HCT116 (cell line): ENCODE results near the gene IKZF3. TPM values are rescaled to one million over a fixed set of nuclear protein-coding genes. Genes with fewer than 3 reads are reported as not detected.
A peak's percentile ranks its signal among the peaks of the same experiment; 100 is the strongest.

Experiments
- ATAC-seq: fragments of 200-7000 bp; cut with Tn5 transposase; 2 replicates; pipeline ENCODE4 v1.9.1; 2020; ENCODE audit warnings: mild to moderate bottlenecking, moderate library complexity
- BruUV-seq: library from RNA; stranded (reverse); fragments of 400-500 nt; replicated peaks from 2 replicates; lab custom pipeline; 2021; lab: Mats Ljungman, UMichigan
- CTCF ChIA-PET: fragments of 300-600 bp; sonication (Branson Sonifier 250); formaldehyde crosslinking; loops from one replicate; lab custom pipeline; 2021; ENCODE audit warnings: antibody characterized with exemption; lab: Charles Lee
- POLR2A ChIA-PET: fragments of 300-600, 350-600 bp; sonication (Branson Sonifier 250); formaldehyde crosslinking; loops from one replicate; lab custom pipeline; 2021; ENCODE audit warnings: antibody characterized with exemption; lab: Charles Lee
- RAD21 ChIA-PET, 2 experiments: fragments of 300-600 bp; sonication (Branson Sonifier 250); formaldehyde crosslinking; loops; one replicate each; lab custom pipeline; 2023; ENCODE audit warnings: low total read pairs in 2 of 2; ENCODE audit not compliant: uncharacterized antibody in 2 of 2, unreplicated experiment in 2 of 2, low non-redundant PET in 1 of 2; lab: Charles Lee
- DNase-seq: peaks from one replicate; pipeline ENCODE4 v3.0.0-alpha.2; 2010; ENCODE audit warnings: low read depth, low spot score
- H2AFZ ChIP-seq: fragments of 200-600 bp; shearing (Covaris generic), sonication (generic); 2 replicates; pipeline ENCODE4 v1.6.1; 2017; ENCODE audit warnings: low read depth, mixed run types, mixed read lengths, antibody characterized with exemption, low read length; ENCODE audit not compliant: poor library complexity, severe bottlenecking
- H3K27ac ChIP-seq: 2 replicates; pipeline ENCODE4 v1.5.1; 2012; ENCODE audit warnings: low read depth, low read length
- H3K27me3 ChIP-seq: fragments of 200-600 bp; sonication (generic); 2 replicates; pipeline ENCODE4 v1.6.1; 2016; ENCODE audit warnings: mixed run types, low read length, mixed read lengths; ENCODE audit not compliant: insufficient read depth
- H3K36me3 ChIP-seq, 2 experiments: fragments of 200-500 bp in 1 of 2; fragments of 200-600 bp in 1 of 2; sonication (Bioruptor generic) in 1 of 2; sonication (generic) in 1 of 2; 2 replicates each; pipeline versions ENCODE4 v1.5.1 to v1.6.1; 2014 to 2016; ENCODE audit warnings: low read length in 2 of 2, inconsistent platforms in 1 of 2, mixed read lengths in 1 of 2, mixed run types in 1 of 2; ENCODE audit not compliant: insufficient read depth in 2 of 2, control insufficient read depth in 1 of 2
- H3K4me1 ChIP-seq, 2 experiments: fragments of 200-600 bp in 1 of 2; sonication (generic) in 1 of 2; 2 replicates each; pipeline versions ENCODE4 v1.5.1 to v1.6.1; 2012 to 2017; ENCODE audit warnings: low read length in 2 of 2, inconsistent platforms in 1 of 2, mild to moderate bottlenecking in 1 of 2, mixed read lengths in 1 of 2, mixed run types in 1 of 2, moderate library complexity in 1 of 2; ENCODE audit not compliant: insufficient read depth in 2 of 2, control insufficient read depth in 1 of 2
- H3K4me2 ChIP-seq: fragments of 200-600 bp; sonication (generic); 2 replicates; pipeline ENCODE4 v1.6.1; 2017; ENCODE audit warnings: mixed run types, low read length, mixed read lengths
- H3K4me3 ChIP-seq, 2 experiments: fragments of 200-600 bp in 1 of 2; sonication (generic) in 1 of 2; replicated peaks in 1 of 2; 2 replicates each; pipeline ENCODE4 v1.5.1; 2011 to 2016; ENCODE audit warnings: low read length in 2 of 2, control low read depth in 1 of 2, low read depth in 1 of 2, mild to moderate bottlenecking in 1 of 2, mixed read lengths in 1 of 2, mixed run types in 1 of 2
- H3K79me2 ChIP-seq: fragments of 200-600 bp; sonication (generic); 2 replicates; pipeline ENCODE4 v1.6.1; 2017; ENCODE audit warnings: mild to moderate bottlenecking, mixed run types, low read length, moderate library complexity, mixed read lengths; ENCODE audit not compliant: insufficient read depth
- H3K9ac ChIP-seq: fragments of 200-600 bp; sonication (generic); 2 replicates; pipeline ENCODE4 v1.6.1; 2016; ENCODE audit warnings: low read length, mixed read lengths
- H3K9me2 ChIP-seq: fragments of 200-600 bp; sonication (generic), shearing (Covaris generic); 2 replicates; pipeline ENCODE4 v1.6.1; 2017; ENCODE audit warnings: mixed run types, mild to moderate bottlenecking, moderate library complexity; ENCODE audit not compliant: insufficient read depth
- H3K9me3 ChIP-seq, 2 experiments: fragments of 200-500 bp in 1 of 2; fragments of 200-600 bp in 1 of 2; sonication (Bioruptor generic) in 1 of 2; sonication (generic) in 1 of 2; 2 replicates each; pipeline ENCODE4 v1.6.1; 2014 to 2017; ENCODE audit warnings: low read length in 2 of 2, mixed read lengths in 2 of 2, inconsistent platforms in 1 of 2, low read depth in 1 of 2, mild to moderate bottlenecking in 1 of 2, mixed run types in 1 of 2, moderate library complexity in 1 of 2; ENCODE audit not compliant: control insufficient read depth in 1 of 2, insufficient read depth in 1 of 2
- H4K20me1 ChIP-seq: fragments of 200-600 bp; sonication (generic), shearing (Covaris generic); 2 replicates; pipeline ENCODE4 v1.6.1; 2017; ENCODE audit warnings: mixed run types, mild to moderate bottlenecking, moderate library complexity; ENCODE audit not compliant: insufficient read depth
- JUND ChIP-seq: IDR thresholded peaks from 2 replicates; pipeline ENCODE4 v1.6.1; 2012
- RAD21 ChIP-seq: IDR thresholded peaks from 2 replicates; pipeline ENCODE4 v1.6.1; 2012; ENCODE audit warnings: low read depth, mild to moderate bottlenecking
- YY1 ChIP-seq: IDR thresholded peaks from 2 replicates; pipeline ENCODE4 v1.6.1; 2011; ENCODE audit warnings: low read length, low read depth, moderate library complexity, mild to moderate bottlenecking; ENCODE audit not compliant: insufficient replicate concordance; ENCODE audit errors: extremely low read depth
- ZBTB33 ChIP-seq: IDR thresholded peaks from 2 replicates; pipeline ENCODE4 v1.6.1; 2011; ENCODE audit warnings: mild to moderate bottlenecking, low read length, moderate library complexity; ENCODE audit not compliant: insufficient replicate concordance; ENCODE audit errors: extremely low read depth
- intact Hi-C: fragments of 100-400 bp; cut with micrococcal nuclease; formaldehyde crosslinking; loops from 2 replicates; pipeline ENCODE4 v1.10.0; 2022
- total RNA-seq: library from RNA; stranded (reverse); gene quantifications from one replicate; pipeline ENCODE4 v1.2.1, GENCODE V29; 2021; ENCODE audit not compliant: unreplicated experiment

The IKZF3 gene
- total RNA-seq, 1 experiment from 2014 or later, result 0.30 TPM

GRCh38 chr17:39820541-39820940 lies 43.6 kb downstream of the IKZF3 start:
- Histone ChIP-seq H2AFZ (no peak overlapping the region), H3K79me2 (no peaks in the 10 kb centered on the region), H3K4me3 (no peak overlapping the region), H3K9me3 (no peaks in the 10 kb centered on the region; a peak in 2 of 4 replicates), H3K27ac (no peak overlapping the region), H3K4me2 (no peak overlapping the region), H4K20me1 (no peaks in the 10 kb centered on the region), H3K27me3 (no peaks in the 10 kb centered on the region), H3K9ac (no peak overlapping the region), H3K4me1 (no peaks in the 10 kb centered on the region)
- ATAC-seq (no peak), DNase-seq (no peak)
- intact Hi-C loops, result no loop called here
- ChIA-PET CTCF (no interaction called here), POLR2A (no interaction called here)
- no TSS peak for BruUV-seq
- peak; percentile 19; the same call in 1 of the 2 replicates for TF ChIP-seq RAD21
- TF ChIP-seq YY1, result no peak
- TF ChIP-seq, all 23 proteins: peak for 1
- Histone ChIP-seq H3K36me3 (no peaks in the 10 kb centered on the region), H3K9me2 (no peaks in the 10 kb centered on the region)
- RAD21 ChIA-PET, result no interaction called here

GRCh38 chr17:39818358-39819000 lies 45.6 kb downstream of the IKZF3 start:
- H3K4me3 ChIP-seq, result no peak overlapping the region
- H3K36me3 ChIP-seq, result no peaks in the 10 kb centered on the region
- ChIA-PET RAD21 (no interaction called here), CTCF (no interaction called here), POLR2A (no interaction called here)
- DNase-seq (no peak), ATAC-seq (no peak)
- no peaks in the 10 kb centered on the region for H3K4me1 ChIP-seq
- H2AFZ ChIP-seq, result no peak overlapping the region
- no peak overlapping the region for H3K27ac ChIP-seq
- no peak overlapping the region for H3K4me2 ChIP-seq
- H3K9me3 ChIP-seq, result no peaks in the 10 kb centered on the region; a peak in 2 of 4 replicates
- no peaks in the 10 kb centered on the region for H3K79me2 ChIP-seq
- no peaks in the 10 kb centered on the region for H4K20me1 ChIP-seq
- no TSS peak for BruUV-seq
- H3K9ac ChIP-seq, result no peak overlapping the region
- TF ChIP-seq RAD21 (no peak), ZBTB33 (no peak), JUND (no peak), YY1 (no peak)
- no peaks in the 10 kb centered on the region for H3K9me2 ChIP-seq
- H3K27me3 ChIP-seq, result no peaks in the 10 kb centered on the region
- intact Hi-C loops, result no loop called here
